ENCODE results near the gene LRFN3.

DNA sequence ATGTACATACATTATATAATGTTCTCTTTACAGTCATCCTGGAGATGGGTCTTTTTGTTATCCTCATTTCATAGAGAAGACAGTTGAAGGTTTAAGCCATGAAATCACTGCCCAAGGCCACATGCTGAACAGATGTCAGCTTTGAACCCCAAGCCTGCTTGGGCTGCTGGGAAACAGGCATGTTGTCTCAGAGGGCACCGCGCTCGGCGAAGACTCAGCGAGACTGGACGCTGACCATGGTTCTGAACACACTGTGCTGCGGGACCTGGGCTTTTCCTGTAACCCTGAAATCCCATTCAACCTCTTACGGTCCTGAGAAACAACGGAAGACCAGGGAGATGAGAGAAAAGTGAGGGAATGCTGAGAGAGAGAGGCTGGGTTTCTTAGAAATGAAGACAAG, 27.3 kb downstream of the LRFN3 start:
- TF ChIP-seq, protein P1, sequence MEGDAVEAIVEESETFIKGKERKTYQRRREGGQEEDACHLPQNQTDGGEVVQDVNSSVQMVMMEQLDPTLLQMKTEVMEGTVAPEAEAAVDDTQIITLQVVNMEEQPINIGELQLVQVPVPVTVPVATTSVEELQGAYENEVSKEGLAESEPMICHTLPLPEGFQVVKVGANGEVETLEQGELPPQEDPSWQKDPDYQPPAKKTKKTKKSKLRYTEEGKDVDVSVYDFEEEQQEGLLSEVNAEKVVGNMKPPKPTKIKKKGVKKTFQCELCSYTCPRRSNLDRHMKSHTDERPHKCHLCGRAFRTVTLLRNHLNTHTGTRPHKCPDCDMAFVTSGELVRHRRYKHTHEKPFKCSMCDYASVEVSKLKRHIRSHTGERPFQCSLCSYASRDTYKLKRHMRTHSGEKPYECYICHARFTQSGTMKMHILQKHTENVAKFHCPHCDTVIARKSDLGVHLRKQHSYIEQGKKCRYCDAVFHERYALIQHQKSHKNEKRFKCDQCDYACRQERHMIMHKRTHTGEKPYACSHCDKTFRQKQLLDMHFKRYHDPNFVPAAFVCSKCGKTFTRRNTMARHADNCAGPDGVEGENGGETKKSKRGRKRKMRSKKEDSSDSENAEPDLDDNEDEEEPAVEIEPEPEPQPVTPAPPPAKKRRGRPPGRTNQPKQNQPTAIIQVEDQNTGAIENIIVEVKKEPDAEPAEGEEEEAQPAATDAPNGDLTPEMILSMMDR (IDR thresholded peaks at IDR 0.05): no peak
- TF ChIP-seq EZH2 (IDR thresholded peaks at IDR 0.05): peak; percentile 25

All from neural progenitor cell (in vitro differentiated cells).